ENCODE measurements around the gene TMPRSS2.
A peak's percentile ranks its signal among the peaks of the same experiment; 100 is the strongest.

The TMPRSS2 gene

GRCh38 chr21:41439248-41439647 is 68.7 kb downstream of the TMPRSS2 start:
- TF ChIP-seq BACH2 (CRISPR knock-in tag; IDR thresholded peaks at IDR 0.05; ENCODE audit: borderline replicate concordance) (no peak), ISL1 (CRISPR knock-in tag; IDR thresholded peaks at IDR 0.05) (peak; percentile 41; the same call in 1 of the 2 replicates)
- ATAC-seq = peak; percentile 40; the same call in 2 of the 3 replicates

- no peak for ATAC-seq
- TF ChIP-seq ZFP30 (CRISPR knock-in tag; IDR thresholded peaks at IDR 0.05) (no peak), CREB5 (CRISPR knock-in tag; IDR thresholded peaks at IDR 0.05; ENCODE audit: low read depth) (no peak), ARNTL (CRISPR knock-in tag; IDR thresholded peaks at IDR 0.05; ENCODE audit: borderline replicate concordance, low read depth) (no peak), PATZ1 (CRISPR knock-in tag; IDR thresholded peaks at IDR 0.05; ENCODE audit: borderline replicate concordance) (no peak), ZNF565 (CRISPR knock-in tag; conservative IDR thresholded peaks at IDR 0.05; ENCODE audit: low read depth) (no peak), CSDC2 (CRISPR knock-in tag; IDR thresholded peaks at IDR 0.05) (no peak), OSR1 (CRISPR knock-in tag; IDR thresholded peaks at IDR 0.05) (no peak), TSHZ2 (CRISPR knock-in tag; IDR thresholded peaks at IDR 0.05) (no peak), CSRNP3 (CRISPR knock-in tag; IDR thresholded peaks at IDR 0.05) (no peak), TOX (CRISPR knock-in tag; IDR thresholded peaks at IDR 0.05; ENCODE audit: borderline replicate concordance) (no peak), ZNF70 (CRISPR knock-in tag; IDR thresholded peaks at IDR 0.05) (no peak), RARB (CRISPR knock-in tag; IDR thresholded peaks at IDR 0.05) (no peak), ZC3H10 (CRISPR knock-in tag; IDR thresholded peaks at IDR 0.05) (no peak), ISL1 (CRISPR knock-in tag; IDR thresholded peaks at IDR 0.05) (no peak), ZFP3 (CRISPR knock-in tag; IDR thresholded peaks at IDR 0.05) (no peak), GLIS3 (CRISPR knock-in tag; IDR thresholded peaks at IDR 0.05) (no peak)
These were observed 69.4 kb downstream of the TMPRSS2 start for GRCh38 chr21:41438425-41439113.

GRCh38 chr21:41437729-41438128 is 70.2 kb downstream of the TMPRSS2 start:
- no peak for ATAC-seq
- TF ChIP-seq ZFP30 (CRISPR knock-in tag; IDR thresholded peaks at IDR 0.05) (no peak), CREB5 (CRISPR knock-in tag; IDR thresholded peaks at IDR 0.05; ENCODE audit: low read depth) (no peak), ZFP3 (CRISPR knock-in tag; IDR thresholded peaks at IDR 0.05) (no peak), SNAI2 (CRISPR knock-in tag; IDR thresholded peaks at IDR 0.05) (no peak), TCF4 (CRISPR knock-in tag; IDR thresholded peaks at IDR 0.05; ENCODE audit: borderline replicate concordance) (no peak), RARB (CRISPR knock-in tag; IDR thresholded peaks at IDR 0.05) (no peak), ZNF565 (CRISPR knock-in tag; conservative IDR thresholded peaks at IDR 0.05; ENCODE audit: low read depth) (no peak), ZC3H10 (CRISPR knock-in tag; IDR thresholded peaks at IDR 0.05) (no peak), ZNF8 (CRISPR knock-in tag; IDR thresholded peaks at IDR 0.05) (no peak), ZNF70 (CRISPR knock-in tag; IDR thresholded peaks at IDR 0.05) (no peak), PPARA (CRISPR knock-in tag; IDR thresholded peaks at IDR 0.05; ENCODE audit: borderline replicate concordance) (no peak), TOX (CRISPR knock-in tag; IDR thresholded peaks at IDR 0.05; ENCODE audit: borderline replicate concordance) (no peak), TSHZ2 (CRISPR knock-in tag; IDR thresholded peaks at IDR 0.05) (no peak), BACH2 (CRISPR knock-in tag; IDR thresholded peaks at IDR 0.05; ENCODE audit: borderline replicate concordance) (no peak), CSDC2 (CRISPR knock-in tag; IDR thresholded peaks at IDR 0.05) (no peak), CSRNP3 (CRISPR knock-in tag; IDR thresholded peaks at IDR 0.05) (no peak), ARNTL (CRISPR knock-in tag; IDR thresholded peaks at IDR 0.05; ENCODE audit: borderline replicate concordance, low read depth) (no peak), OSR1 (CRISPR knock-in tag; IDR thresholded peaks at IDR 0.05) (no peak), ISL1 (CRISPR knock-in tag; IDR thresholded peaks at IDR 0.05) (no peak)

Data from SK-N-SH treated with all-trans-retinoic acid at 6 μM for 48 hours (cell line).